HG02678 (cell line): Measurements from ENCODE around the gene UBR2.

Experiments
- ATAC-seq: cut with Tn5 transposase; IDR thresholded peaks from one replicate; pipeline ENCODE4 v1.9.1; 2021; ENCODE audit warnings: mild to moderate bottlenecking, moderate library complexity; ENCODE audit not compliant: unreplicated experiment

The UBR2 gene

DNA sequence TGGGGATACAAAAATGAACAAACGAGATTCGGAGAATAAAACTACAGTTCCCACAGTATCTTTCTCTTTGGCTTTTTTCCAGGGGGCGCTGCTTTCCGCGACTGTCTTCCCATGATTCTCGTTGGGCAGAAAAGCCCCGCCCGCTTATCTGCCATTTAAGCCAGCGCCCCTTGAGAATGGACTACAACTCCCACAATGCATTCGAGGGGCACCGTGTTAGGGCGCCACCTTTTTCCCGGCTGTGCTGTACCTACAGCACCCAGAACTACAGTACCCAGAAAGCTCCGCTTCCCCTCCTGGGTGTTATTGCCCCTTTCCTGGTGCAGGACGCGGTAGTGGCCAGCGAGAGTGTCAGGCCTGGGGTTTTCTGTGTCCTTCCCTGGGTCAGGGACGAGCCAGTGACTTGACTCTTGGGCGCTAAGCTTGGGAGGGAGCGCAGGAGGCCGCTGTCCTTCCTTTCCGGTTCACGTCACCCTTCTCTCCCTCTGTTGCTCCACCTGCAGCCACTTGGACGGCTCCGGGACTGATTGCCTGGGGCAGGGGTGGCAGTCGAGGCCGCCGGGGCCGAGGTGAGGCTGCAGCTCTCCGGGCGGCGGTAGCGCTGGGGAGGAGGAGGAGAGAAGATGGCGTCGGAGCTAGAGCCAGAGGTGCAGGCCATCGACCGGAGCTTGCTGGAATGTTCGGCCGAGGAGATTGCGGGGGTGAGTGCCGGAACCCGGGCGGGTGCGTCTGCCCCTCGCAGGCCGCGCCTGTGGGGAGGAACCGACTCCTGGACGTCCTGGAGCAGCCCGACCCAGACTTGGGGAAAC lies at the start of gene UBR2:
TSS of gene UBR2 (plus strand) at position 333 of the 809 bp plus-strand sequence. CDS start at position 624, 291 bp downstream.
- peak; percentile 94 for ATAC-seq

- no peak for ATAC-seq
These were observed 49.1 kb upstream of the UBR2 start for GRCh38 chr6:42514745-42515144.

DNA sequence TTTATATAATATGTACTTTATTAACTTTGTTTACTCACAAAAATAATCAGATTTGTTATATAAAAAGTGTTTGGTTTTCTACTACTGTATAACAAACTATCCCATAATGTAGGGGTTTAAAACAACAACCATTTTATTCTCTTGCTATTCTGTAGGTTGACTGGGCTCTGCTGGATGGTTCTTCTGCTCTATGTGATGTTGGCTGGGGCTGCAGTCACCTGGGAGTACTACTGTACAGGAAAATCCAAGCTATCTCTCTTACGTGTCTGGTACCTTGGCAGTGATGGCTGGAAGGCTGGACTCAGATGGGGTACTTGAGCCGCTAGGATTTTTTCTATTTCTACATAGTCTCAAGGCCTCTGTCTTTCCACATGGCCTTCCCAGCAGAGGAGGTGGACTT lies 44.0 kb upstream of the UBR2 start:
- ATAC-seq: no peak

DNA sequence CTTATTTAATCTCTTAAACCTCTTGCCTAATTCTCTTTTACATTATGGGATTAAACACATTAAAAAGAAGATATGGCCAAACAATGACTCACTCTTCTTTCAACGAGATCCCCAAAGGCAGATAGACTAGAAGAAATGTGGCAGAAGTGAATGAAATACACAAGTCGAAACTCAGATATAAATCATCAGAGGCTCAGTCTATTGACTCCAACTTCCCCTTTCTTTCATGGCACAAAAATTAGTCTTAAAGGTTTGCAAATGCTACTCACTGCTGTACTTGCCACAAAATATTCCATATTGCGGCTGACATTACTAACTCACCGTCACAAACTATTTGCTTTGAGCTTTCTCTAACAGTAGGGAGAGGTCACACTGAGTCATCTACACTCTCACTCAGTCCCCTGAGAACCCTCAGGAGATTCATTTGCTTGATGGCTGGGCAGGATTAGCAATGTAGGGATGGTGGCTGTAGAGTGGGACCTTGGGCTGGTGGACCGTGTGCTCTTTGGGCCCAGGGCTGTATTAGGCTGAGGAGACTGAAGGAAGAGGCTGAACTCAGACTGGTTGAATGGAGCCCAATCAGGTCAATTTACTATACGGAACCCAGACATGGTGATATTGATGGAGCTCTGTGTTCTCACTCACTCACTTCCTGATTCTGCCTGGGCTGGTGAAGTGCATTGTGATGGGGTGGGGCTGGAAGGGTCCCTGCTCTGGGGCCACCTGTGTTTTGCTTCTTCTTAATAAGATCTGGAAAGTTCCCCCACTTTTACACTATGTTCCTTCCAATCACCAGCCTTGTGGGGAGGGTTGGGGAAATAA lies 42.8 kb upstream of the UBR2 start:
- no peak for ATAC-seq

DNA sequence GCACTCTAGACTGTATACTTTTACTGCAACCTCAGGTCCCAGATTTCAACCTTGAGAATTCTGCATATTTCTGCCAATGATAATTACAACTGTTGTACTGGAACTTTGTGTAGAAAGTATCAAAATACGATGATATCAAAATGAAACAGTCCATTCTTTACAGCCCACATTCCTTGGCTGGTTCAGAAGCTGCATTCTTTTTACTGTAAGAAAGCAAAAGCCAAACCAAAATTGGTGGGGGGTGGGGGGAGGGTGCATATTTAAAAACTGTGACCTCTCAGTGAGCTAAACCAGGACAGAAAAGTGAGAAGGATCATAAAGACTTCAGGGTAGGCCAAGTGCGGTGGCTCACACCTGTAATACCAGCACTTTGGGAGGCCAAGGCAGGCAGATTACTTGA lies 41.8 kb upstream of the UBR2 start:
- no peak for ATAC-seq

DNA sequence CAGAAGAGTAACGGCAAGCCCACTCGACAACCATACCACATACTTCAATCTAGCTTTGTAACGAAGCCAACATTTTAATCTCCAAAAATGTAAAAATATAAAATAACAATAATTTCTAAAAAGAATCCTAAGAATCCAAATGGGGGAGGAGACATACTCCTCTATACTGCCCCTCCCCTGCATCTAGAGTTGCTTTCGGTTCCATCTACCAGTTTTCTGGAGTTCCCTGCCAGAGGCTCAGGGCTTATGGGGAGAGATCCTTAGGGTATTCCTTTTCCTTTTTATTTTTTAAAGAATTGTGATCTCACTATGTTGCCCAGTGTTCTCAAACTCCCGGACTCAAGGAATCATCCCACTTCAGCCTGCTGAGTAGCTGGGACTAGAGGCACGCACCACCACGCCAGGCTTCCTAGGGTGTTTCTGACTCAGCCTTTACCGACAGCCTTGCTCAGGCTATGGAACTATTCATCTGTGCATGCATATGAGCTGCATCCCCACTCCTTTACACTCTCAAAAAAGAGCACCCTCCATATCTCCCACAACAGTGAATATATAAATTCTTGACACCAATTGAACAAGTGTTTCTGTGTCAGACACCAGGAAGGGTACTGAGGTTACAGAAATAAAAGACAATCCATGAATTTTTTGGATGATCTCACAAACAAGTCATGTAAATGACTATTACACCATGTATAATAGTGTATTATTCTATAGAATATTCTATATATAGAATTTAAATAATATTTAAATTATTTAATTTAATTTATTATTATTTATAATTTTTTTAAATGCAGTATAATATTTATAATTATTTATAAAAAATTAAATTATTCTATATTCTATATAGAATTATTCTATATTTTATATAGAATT lies 40.7 kb upstream of the UBR2 start:
- ATAC-seq: no peak

DNA sequence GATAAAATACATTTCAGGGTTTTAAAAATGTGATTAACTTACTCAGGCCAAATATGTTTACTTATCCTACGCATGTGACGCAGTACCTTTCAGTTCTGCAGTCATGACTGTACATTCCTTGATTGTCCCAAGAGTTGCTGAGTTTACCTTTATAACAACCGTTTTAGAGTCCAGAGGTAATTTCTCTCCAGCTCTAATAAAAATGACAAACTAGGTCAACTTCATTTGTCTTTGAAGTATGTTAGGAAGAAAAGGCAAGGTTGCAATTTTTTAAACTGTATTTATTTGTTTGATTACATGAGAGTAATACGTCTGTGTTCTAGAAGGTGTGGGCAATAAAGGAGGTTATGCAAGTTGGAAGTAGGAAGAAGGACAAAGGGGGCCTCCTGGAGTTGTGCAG lies 38.6 kb upstream of the UBR2 start:
- no peak for ATAC-seq

DNA sequence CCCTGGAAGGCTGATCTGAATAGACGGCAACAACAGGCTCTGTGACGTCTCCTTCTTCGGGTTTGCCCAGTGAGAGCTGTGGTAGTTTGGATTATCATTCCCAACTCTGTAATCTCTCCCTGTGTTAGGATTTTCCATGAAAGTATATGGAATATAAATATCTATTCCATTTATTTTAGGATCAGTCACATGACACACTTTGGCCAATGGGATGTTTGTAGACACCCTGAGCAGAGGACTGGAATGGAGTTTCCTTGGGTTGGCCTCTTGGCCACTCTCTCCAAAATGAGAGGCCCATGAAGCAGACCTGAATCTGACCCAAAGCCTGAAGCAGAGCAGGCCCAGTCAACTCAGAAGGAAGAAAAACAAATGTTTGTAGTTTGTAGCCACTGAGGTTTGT lies 37.2 kb upstream of the UBR2 start:
- ATAC-seq: no peak

GRCh38 chr6:42527204-42527603 lies 36.6 kb upstream of the UBR2 start:
- ATAC-seq: no peak

DNA sequence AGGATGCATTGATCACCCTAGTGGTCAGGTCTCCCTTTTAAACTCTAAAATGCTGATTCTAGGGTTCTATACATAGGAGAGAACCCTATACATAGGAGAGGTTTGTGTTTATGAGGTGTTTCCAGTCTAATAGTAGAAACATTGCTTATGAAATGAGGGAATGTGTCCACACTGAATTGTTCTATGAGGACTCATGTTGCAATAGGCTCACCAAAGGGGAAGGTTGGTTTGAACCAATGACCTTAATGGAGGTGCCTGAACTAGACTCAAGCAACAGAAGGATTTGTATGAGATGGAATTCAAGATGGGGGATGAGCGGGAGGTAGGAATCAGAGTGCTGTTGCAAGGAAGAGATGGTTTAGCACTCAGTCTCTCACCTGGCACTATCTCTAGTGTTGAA lies 33.5 kb upstream of the UBR2 start:
- ATAC-seq: no peak

DNA sequence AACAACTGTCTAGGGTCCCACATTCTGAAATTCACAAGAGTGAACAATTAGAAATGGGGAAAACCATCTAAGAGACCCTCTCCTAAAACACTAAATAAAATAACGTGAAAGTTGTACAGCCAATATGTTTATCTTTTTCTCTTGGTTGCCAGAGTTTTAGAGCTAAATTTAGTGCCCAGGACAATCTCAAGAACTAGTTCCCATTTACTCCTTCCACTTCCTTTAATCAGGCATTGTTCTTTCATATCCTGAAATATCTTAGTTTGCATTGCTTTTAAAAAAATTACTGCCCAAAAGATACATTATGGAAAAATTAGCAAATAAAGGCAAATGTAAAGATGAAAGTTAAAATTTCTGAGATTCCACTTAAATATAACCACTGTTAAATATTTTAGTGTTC lies 33.1 kb upstream of the UBR2 start:
- no peak for ATAC-seq

- no peak for ATAC-seq
These were observed 31.7 kb upstream of the UBR2 start for GRCh38 chr6:42532038-42532669.

DNA sequence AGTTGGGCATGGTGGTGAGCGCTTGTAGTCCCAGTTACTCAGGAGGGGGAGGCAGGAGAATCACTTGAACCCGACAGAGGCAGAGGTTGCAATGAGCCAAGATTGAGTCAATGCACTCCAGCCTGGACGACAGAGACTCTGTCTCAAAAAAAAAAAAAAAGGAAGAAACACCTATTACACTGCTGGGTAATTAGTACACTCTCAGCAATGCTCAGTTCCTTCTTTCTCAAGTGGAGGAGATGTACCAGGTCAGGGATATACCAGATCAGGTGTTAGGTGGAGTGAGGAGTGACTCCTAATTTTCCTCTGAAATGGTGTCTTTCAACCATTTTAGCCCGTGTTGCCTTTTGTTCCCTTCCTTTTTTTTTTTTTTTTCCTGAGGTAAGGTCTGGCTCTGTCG lies 30.0 kb upstream of the UBR2 start:
- no peak for ATAC-seq

- no peak for ATAC-seq
These were observed 26.3 kb upstream of the UBR2 start for GRCh38 chr6:42537536-42537935.

DNA sequence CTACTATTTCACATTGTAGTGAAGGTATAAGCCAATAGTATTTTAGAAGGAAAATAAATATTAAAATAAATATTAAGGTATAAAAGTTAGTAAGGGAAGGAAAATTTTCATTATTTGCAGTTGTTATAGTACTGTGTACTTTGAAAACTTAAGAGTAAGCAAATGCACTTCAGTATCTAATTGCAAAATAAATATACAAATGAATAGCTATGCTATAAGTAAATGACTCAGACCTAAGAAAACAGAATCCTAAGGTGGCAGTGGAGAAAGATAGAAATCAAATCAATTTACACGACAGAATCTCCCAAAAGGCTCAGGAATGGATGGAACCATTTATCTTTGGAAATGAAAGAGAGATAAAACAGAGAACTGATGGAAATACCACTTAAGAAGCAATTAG lies 24.7 kb upstream of the UBR2 start:
- ATAC-seq: no peak

GRCh38 chr6:42545226-42545773 lies 18.5 kb upstream of the UBR2 start:
- no peak for ATAC-seq

GRCh38 chr6:42547407-42548329 lies 16.2 kb upstream of the UBR2 start:
- ATAC-seq: peak; percentile 78

- no peak for ATAC-seq
These were observed 13.6 kb upstream of the UBR2 start for GRCh38 chr6:42550277-42550676.

GRCh38 chr6:42551217-42551616 lies 12.6 kb upstream of the UBR2 start:
- ATAC-seq: no peak
